ENCODE results near the gene ACP4.
"Not testable (repeated sequence)": the region's sequence is repeated elsewhere in the genome, so short reads cannot be mapped to it uniquely, and the experiment has no call there.

The ACP4 gene, protein sequence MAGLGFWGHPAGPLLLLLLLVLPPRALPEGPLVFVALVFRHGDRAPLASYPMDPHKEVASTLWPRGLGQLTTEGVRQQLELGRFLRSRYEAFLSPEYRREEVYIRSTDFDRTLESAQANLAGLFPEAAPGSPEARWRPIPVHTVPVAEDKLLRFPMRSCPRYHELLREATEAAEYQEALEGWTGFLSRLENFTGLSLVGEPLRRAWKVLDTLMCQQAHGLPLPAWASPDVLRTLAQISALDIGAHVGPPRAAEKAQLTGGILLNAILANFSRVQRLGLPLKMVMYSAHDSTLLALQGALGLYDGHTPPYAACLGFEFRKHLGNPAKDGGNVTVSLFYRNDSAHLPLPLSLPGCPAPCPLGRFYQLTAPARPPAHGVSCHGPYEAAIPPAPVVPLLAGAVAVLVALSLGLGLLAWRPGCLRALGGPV

GRCh38 chr19:50790396-50790795 is at the start of gene ACP4:
TSS of gene ACP4 (plus strand) at chr19:50790415. CDS start at chr19:50790415, 0 bp downstream.
- H3K4me3 ChIP-seq = no peak within 1 kb of the TSS
- no peak within 1 kb of the TSS for H3K27ac ChIP-seq

- no peak overlapping the region for H3K4me3 ChIP-seq
These were observed 48.9 kb upstream of the ACP4 start for GRCh38 chr19:50741179-50741933.

GRCh38 chr19:50743537-50743936 is 46.7 kb upstream of the ACP4 start:
- Histone ChIP-seq H3K27ac (no peak overlapping the region), H3K4me3 (no peak overlapping the region)

More at GRCh38 chr19:50741179-50741933, 48.9 kb upstream of the ACP4 start:
- H3K27ac ChIP-seq = no peak overlapping the region

GRCh38 chr19:50745221-50745620 is 45.0 kb upstream of the ACP4 start:
- H3K27ac ChIP-seq = no peak overlapping the region
- H3K4me3 ChIP-seq = no peak overlapping the region

GRCh38 chr19:50747141-50747540 is 43.1 kb upstream of the ACP4 start:
- H3K27ac ChIP-seq, H3K4me3 ChIP-seq: not testable (repeated sequence)

DNA sequence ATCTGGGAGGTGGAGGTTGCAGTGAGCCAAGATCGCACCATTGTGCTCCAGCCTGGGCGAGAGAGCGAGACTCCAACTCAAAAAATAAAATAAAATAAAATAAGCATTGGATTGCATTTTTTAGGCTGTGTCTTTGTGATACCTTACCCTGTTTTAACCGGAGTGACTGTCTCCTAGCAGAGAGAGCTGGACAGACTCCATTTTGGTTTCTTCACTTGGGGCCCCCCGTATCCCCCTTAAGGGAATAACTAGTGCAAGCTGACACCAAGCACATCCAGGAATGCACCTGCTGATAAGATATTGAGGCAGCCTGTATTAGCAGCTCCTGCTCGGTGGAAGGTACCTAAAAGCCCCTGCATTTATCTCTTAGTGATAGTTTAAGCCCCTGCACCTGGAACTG is 40.7 kb upstream of the ACP4 start:
- H3K4me3 ChIP-seq = no peak overlapping the region
- no peak overlapping the region for H3K27ac ChIP-seq

GRCh38 chr19:50750010-50750409 is 40.2 kb upstream of the ACP4 start:
- no peak overlapping the region for H3K4me3 ChIP-seq
- H3K27ac ChIP-seq = no peak overlapping the region

DNA sequence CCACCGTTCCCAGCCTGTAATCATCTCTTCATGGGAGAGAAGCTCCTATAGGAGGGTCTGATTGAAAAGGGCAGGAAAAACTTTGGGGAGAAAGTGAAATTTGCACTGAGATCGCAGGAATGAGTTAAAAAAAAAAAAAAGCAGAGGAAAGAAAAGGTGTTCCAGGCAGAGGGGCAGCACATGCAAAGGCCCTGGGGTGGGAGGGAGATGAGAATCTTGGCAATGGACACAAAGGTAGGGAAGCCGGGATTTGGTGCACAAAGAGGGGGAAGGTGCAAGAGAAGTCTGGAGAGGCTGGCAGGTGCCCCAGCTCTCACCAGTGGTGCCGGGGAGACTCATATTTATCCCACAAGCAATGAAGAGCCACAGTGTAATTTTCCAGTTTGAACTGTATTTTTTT is 36.3 kb upstream of the ACP4 start:
- no peak overlapping the region for H3K4me3 ChIP-seq

DNA sequence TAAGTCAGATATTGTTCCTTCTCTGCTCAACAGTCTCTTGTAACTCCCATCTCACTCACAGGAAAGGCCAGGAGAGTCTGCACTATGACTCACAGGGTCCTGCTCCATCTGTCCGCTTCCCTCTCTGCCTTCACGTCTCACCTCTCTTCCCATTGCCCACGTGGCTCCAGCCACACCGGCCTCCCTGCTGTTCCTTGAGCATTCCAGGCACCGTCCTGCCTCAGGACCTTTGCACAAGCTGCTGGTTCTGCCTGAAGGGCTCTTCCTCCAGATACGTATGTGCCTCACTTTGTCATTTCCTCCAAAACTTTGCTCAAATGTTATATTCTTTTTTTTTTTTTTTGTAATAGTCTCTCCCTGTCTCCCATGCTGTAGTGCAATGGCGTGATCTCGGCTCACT is 34.0 kb upstream of the ACP4 start:
- not testable (repeated sequence) for H3K27ac ChIP-seq, H3K4me3 ChIP-seq

More for the DNA sequence above, 36.3 kb upstream of the ACP4 start:
- no peak overlapping the region for H3K27ac ChIP-seq

DNA sequence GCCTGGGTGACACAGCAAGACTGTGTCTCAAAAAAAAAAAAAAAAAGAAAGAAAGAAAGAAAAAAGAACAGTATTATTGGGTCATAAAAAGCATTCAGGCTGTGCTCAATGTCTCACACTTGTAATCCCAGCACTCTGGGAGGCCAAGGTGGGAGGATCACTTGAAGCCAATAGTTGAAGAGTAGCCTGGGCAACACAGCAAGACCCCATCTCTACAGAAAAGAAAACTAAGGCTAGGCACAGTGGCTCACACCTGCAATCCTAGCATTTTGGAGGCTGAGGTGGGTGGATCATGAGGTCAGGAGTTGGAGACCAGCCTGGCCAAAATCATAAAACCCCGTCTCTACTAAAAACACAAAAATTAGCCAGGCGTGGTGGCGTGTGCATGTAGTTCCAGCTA is 32.6 kb upstream of the ACP4 start:
- not testable (repeated sequence) for H3K27ac ChIP-seq, H3K4me3 ChIP-seq

- H3K4me3 ChIP-seq, H3K27ac ChIP-seq: not testable (repeated sequence)
These were observed 31.1 kb upstream of the ACP4 start for GRCh38 chr19:50759076-50759475.

DNA sequence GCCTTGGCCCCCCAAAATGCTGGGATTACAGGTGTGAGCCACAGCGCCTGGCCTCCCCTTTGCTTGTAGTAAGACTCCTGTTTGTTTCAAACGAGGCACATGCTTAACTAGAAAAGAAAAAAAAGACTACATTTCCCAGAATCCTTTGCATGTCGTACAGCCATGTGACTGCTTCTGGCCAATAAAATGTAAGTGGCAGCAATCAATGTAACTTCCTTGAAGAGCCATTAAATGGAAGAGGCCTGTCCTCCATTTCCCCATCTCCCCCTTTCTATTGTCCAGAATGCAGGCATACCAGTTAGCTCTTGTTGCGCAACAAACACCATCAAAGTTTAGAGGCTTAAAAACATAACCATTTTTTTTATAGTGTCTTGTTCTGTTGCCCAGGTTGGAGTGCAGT is 30.3 kb upstream of the ACP4 start:
- no peak overlapping the region for H3K27ac ChIP-seq
- no peak overlapping the region for H3K4me3 ChIP-seq

DNA sequence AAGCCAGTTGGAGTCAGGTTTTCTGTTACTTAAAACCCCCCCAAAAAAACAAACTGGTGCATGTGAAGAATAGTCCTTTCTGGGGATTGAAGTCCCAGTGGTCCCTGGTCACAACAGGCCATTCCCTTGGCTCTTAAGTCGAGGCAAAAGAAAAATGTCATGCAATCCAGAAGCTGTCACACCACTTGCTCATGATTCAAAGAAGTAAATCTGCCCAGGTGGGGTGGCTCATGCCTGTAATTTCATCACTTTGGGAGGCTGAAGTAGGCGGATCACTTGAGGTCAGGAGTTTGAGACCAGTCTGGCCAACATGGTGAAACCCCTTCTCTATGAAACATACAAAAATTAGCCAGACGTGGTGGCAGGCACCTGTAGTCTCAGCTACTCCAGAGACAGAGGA is 28.7 kb upstream of the ACP4 start:
- H3K4me3 ChIP-seq, H3K27ac ChIP-seq: not testable (repeated sequence)

GRCh38 chr19:50763521-50763920 is 26.7 kb upstream of the ACP4 start:
- not testable (repeated sequence) for H3K27ac ChIP-seq, H3K4me3 ChIP-seq

GRCh38 chr19:50764409-50764808 is 25.8 kb upstream of the ACP4 start:
- H3K4me3 ChIP-seq = no peak overlapping the region
- no peak overlapping the region for H3K27ac ChIP-seq

DNA sequence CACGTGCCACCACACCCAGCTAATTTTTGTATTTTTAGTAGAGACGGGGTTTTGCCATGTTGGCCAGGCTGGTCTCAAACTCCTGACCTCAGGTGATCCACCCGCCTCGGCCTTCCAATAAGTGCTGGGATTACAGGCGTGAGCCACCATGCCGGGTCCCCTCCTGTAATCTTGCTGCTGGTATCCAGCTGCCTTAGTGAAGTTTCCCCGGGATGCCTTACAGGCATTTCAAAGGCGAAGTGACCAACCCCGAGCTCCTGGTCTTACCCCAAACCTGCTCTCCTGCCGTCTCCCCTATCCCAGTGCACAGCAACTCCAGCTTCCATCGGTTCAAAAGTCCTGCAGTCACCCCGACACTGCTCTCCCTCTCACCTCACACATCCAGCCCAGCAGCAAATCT is 23.5 kb upstream of the ACP4 start:
- not testable (repeated sequence) for H3K4me3 ChIP-seq, H3K27ac ChIP-seq

GRCh38 chr19:50767263-50767662 is 23.0 kb upstream of the ACP4 start:
- not testable (repeated sequence) for H3K27ac ChIP-seq

DNA sequence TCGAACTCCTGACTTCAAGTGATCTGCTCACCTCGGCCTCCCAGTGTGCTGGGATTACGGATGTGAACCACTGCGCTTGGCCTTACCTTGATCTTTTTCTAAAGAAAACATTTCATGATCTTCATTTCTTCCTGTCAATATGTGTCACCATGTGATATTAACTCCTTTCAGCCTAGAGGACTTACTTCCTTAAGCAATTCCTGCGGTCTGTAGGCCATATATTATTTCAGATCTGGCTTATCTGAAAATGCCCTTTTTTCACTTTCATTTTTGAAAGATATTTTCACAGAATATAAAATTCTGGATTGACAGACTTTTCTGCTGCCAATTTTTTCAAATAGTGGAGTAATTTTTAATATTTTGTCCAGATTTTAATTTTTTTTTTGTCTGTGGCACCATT is 21.9 kb upstream of the ACP4 start:
- no peak overlapping the region for H3K4me3 ChIP-seq
- H3K27ac ChIP-seq = no peak overlapping the region

More at GRCh38 chr19:50767263-50767662, 23.0 kb upstream of the ACP4 start:
- not testable (repeated sequence) for H3K4me3 ChIP-seq

- not testable (repeated sequence) for H3K4me3 ChIP-seq, H3K27ac ChIP-seq
These were observed 20.1 kb upstream of the ACP4 start, which contains the start of gene GPR32 for GRCh38 chr19:50770164-50770563. TSS of gene GPR32 (plus strand) at chr19:50770464. CDS start at chr19:50770601, 137 bp downstream.

- no peak overlapping the region for H3K4me3 ChIP-seq
- no peak overlapping the region for H3K27ac ChIP-seq
These were observed 19.3 kb upstream of the ACP4 start for GRCh38 chr19:50770888-50771287.

GRCh38 chr19:50772476-50772875 is 17.7 kb upstream of the ACP4 start:
- no peak overlapping the region for H3K27ac ChIP-seq
- no peak overlapping the region for H3K4me3 ChIP-seq

Measured in skin epidermis (tissue), 12 donors.